Nucleus accumbens (tissue), 56 donors: ENCODE data around the gene JPH3.
A peak's percentile ranks its signal among the peaks of the same experiment; 100 is the strongest.

ENCODE experiments used
- DNase-seq, 56 donors: peaks; one replicate each; lab custom pipeline; 2025; lab: John Stamatoyannopoulos, UW

JPH3 gene

DNA sequence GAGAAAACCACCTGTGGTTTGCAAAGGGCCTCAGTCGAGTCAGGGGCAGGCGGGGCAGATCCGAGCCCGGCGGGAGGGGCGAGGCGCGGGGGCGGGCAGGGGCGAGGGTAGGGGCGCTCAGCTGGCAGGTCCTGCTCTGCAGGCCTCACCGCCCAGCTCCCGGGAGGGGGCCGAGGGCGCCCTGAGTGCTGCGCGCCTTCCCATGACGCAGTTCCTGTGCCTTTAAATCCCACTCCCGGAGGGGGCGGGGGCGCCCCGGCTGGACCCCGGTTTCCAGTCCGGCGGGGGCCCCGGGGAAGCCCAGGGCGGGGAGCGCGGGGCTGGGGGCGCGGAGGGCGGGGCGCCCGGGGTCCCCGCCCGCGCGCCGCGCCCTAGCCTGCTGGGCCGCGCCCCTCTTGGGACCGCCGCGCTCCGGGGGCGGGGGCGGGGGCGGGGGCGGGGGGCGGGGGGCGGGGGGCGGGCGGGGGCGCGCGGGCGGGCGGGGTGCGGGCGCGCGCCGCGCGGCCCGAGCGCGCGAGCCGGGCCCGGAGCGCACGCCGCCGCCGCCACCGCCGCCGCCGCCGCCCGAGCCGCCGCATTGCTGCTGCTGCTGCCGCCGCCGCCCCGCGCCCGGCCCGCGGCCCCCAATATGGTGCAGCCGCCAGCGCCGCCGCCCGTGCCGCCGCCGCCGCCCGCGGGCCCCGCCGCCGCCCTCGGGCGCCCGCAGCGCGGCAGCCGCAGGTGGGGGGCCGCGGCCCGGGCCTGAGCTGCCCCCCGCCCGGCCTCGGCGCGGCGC, at the start of gene JPH3:
JPH3 (plus strand) TSS at position 508 of the 775 bp plus-strand sequence. CDS start 639 bp downstream, outside the sequence.
- DNase-seq: peak in 15 of 56 donors; percentile 8 to 55 (median 22)

DNA sequence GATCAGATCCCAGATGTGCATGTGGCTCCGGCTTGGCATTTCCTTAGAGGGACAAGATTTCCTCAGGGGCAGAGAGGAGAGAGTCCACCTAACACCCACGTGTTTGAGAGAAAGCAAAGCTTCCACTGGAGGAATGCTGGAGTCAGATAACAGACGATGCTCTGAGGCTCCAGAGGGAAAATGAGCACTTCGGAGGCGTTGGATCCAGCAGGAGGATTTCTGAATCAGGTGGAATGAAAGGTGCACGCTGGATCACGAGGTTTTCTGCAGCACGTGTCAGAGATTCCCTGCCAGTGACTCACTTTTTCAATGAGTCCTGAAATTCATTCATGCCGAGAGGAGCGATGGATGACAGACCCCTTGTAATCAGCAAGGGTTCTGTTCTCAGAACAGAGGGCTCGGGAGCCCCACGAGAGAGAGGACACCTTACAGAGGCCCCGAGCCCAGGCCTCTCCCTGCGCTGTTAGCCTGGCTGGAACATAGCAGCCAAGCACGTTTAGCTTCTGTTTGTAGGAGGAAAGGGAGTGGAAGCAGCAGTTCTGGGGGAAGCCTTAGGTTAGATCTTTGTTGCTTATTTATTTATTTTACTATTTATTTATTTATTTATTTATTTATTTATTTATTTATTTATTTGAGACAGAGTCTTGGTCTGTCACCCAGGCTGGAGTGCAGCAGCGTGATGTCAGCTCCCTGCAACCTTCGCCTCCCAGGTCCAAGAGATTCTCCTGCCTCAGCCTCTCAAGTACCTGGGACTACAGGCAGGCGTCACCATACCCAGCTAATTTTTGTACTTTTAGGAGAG, 49.3 kb upstream of the JPH3 start:
- peak in 35 of 56 donors; percentile 2 to 78 (median 32) for DNase-seq

DNA sequence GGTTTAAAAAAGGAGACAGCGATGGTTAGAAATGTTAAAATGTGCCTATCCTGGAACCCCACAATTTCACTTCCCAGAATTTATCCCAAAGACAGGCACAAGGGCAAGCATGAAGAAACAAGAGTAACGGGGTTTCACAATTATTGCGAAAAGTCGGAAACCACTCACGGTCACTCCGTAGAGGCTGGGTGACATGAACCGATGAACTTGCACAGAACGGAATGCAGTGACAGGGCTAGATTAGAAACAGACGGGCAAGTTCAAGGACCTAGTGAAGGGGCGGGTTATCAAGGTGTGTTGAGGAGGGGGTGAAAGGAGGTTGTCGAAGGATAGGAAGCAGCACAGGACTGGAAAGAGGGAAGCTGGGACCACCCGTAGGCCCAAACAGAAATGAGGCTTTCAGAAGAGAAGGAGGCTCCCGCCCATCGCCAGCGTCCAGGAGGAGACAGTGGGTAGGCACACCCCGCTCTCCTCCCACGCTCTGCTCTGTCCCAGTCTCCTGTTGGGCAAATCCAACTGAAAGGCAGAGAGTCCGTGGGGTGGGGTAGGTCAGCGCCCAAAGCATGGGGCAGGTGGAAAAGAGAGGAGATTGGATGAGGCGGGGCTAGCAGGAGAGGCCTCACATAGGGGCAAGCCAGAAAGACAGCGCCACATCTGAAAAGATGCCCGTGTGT, 47.4 kb upstream of the JPH3 start:
- DNase-seq: no peak

DNA sequence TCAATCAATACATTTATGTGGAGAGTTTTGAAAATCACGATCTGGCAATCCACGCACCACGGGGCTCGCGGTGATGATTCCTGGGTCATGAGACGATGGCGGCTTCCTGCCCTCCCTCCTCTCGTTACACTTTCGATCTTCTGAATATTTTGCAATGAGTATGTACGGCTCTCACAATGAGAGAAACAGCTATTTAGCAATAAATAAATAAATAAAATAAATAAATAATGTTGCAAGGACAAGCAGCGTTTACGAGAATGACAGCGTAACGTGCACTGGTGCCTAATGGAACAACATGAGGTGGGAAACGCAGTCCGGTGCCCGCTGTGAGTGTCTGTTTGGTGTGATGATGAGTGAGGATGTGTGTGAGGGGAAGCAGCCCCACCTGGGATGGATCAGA, 46.7 kb upstream of the JPH3 start:
- no peak for DNase-seq

DNA sequence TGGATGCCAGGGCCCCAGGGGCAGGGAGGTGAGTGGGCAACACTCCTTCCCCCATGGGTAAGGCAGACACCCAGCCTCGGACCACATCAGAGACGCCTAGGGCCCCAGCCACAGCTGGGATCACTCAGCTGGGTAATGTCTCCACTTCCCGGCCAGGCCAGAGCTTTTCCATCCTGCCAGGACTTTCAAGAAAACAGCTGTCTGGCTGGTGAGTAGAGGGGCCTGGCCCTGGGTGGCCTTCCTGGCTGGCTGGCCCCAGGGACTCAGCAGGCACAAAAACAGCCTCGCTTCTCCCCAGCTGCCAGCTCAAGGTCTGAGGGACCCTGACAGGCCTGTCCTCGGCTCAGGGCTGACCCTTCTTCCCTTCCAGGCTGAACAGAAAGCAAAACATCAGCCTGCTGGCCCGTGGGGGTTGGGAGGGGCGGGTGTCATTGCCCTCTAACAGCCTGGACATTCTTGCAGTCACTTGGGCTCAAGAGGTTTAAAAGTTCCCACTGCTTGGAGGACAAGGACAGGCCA, 45.3 kb upstream of the JPH3 start:
- no peak for DNase-seq

DNA sequence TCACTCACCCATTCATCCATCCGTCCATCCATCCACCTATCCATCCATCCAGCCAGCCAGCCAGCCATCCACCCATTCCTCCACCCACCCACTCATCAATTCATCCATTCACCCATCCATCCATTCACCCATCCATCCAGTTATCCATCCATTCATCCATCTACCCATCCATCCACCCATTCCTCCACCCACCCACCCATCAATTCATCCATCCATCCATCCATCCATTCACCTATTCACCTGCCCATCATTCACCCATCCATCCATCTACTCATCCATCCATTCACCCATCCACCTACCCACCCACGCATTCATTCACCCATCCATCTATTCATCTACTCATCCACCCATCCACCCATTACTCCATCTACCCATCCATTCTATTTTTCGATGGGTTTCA, 43.6 kb upstream of the JPH3 start:
- no peak for DNase-seq

DNA sequence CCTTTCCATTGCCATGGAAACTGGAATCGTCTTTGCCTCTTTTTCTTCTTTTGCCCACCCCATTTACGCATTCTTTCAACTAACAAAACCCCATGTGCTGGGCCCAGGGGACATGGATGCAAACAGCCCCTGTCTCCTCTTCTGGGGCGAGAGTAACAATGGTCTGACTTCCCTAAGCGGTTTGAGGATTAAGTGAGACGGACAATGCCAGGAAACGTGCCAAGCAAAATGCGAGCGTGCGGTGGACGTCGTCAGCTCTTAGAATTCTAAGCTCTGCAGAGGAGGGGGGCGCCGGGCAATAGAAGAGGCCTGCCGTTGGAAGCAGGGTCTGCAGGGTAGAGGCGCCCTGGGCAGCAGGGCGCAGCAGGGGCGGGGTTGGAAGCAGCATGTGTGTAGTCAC, 42.4 kb upstream of the JPH3 start:
- DNase-seq: no peak

DNA sequence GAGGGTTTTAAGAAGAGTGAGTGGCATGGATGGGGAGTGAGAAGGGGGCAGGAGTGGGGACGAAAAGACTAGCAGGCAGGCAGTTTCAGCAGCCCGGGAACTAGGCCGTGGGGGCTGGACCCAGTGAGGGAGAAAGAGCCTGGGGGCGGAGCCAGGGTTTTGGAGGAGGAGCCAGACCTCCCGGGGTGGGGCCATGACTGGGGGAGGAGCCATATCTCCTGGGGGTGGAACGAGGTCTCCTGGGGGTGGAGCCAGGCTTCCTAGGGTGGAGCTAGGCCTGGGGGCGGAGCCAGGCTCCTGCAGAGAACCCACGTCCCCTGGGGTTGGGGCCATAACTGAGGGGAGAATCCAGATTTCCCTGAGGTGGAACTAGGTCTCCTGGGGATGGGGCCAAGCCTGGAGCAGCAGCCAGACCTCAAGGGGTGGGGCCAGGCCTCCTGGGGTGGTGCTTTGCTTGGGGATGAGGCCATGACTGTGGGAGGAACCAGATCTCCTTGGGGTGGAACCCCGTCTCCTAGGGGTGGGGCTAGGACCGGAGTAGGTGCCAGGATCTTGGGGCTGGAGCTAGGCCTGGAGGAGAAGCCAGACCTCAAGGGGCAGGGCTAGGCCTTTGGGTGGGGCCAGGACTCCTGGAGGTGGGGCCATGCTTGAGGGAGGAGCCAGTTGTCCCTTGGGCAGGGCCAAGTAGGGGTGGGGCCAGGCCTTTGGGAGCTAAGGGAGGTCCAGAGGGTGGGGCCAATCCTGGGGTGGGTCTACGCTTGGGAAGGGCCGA, 41.7 kb upstream of the JPH3 start:
- DNase-seq: peak in 1 of 56 donors; percentile 27

DNA sequence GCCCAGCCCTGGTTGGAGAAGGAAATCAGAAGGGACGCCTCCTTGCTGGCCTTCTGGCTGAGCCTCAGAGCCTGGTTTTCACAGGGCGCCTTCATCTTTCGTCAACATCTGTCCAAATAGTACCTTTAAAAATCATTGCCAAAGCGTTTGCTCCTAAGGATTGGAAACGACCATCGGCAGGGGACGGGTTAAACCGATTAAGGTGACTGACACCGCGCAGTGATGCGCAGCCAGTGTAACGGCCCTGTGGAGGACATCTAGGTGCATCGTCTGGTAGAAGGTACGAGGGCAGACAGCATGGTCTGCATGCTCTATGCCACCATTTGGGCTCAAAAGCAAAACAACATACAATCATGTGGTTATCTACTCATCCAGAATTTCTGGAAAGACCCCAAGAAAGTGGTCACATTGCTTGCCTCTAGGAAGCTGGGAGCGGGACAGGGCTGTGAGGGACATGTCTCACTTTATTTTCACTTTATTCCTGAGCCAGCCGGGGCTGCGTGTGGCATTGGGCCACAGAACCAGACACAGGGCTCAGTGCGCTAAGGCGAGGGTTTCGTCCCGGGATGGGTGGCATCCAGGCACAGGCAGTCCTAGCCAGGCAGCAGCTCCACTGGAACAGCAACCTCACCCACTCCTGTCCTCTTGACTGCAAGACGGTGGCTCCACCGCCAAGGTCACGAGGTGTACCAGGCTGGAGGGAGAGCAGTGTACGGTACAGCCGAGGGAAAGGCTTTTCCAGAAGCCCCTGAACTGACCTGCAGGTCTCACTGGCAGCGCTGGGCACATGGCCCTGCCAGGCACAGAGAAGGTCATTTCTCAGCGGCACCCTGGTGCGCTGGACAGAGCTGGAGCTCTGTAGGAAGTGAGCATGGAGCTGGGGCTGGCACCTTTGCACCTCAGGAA, 40.9 kb upstream of the JPH3 start:
- DNase-seq: no peak

DNA sequence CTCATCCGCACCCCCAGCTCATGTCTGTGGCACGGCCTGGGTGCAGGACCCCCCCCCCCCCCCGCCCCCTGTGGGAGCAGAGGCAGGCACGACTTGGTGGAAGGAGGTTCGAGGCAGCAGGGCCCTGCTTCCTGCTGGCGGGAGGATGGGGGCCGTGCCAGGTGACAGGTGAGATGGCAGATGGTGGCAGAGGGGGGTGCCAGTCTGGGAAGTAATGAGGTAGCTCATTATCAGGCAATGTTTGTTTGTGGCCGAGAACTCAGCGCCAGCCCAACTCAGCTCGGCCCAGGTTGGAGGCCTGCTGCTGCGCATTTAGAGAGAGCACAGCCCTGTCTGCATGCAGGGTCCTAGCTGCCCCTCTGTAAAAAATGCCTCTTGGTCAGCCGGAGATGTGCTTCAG, 40.1 kb upstream of the JPH3 start:
- no peak for DNase-seq

DNA sequence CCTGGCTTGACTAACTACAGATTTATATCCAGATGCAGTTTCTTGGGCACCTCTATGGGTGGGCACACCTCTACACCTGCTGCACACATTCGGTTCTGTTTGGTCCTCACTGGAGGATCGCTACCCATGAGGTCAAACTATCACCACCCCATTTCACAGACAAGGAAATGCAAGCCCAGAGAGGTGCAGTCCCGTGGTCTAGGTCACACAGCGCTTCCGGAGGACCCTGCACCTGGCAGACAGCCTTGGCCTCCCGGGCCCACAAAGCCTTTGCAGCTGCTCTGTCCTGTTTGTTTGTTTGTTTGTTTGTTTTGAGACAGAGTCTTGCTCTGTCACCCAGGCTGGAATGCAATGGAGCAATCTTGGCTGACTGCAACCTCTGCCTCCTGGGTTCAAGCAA, 39.3 kb upstream of the JPH3 start:
- DNase-seq: no peak

DNA sequence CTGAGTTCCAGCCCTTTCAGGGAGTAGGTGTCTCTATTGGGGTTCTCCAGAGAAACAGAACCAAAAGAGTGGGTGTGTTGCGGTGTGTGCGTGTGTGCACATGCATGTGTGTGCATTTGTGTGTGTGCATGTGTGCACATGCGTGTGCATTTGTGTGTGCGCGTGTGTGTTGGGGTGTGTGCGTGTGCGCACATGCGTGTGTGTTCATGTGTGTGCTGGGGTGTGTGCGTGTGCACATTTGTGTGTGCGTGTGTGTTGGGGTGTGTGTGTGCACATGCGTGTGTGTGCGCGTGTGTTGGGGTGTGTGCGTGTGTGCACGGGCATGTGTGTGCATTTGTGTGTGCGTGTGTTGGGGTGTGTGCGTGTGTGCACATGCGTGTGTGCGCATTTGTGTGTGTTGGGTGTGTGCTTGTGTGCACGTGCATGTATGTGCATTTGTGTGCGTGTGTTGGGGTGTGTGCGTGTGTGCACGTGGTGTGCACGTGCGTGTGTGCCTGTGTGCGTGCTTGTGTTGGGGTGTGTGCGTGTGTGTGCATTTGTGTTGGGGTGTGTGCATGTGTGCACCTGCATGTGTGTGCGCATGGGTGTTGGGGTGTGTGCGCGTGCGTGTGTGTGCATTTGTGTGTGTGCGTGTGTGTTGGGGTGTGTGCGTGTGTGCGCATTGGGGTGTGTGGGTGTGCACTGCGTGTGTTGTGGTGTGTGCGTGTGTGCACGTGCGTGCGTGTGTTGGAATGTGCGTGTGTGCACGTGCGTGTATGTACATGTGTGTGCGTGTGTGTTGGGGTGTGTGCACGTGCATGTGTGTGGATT, 38.4 kb upstream of the JPH3 start:
- no peak for DNase-seq

DNA sequence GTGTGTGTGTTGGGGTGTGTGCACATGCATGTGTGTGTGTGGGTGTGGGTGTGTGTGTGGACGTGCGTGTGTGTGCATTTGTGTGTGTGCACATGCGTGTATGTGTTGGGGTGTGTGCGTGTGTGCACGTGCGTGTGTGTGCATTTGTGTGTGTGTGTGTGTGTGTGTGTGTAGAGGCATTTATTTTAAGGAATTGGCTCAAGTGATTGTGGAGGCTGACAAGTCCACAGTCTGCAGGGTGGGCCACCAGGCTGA, 37.9 kb upstream of the JPH3 start:
- DNase-seq: no peak

DNA sequence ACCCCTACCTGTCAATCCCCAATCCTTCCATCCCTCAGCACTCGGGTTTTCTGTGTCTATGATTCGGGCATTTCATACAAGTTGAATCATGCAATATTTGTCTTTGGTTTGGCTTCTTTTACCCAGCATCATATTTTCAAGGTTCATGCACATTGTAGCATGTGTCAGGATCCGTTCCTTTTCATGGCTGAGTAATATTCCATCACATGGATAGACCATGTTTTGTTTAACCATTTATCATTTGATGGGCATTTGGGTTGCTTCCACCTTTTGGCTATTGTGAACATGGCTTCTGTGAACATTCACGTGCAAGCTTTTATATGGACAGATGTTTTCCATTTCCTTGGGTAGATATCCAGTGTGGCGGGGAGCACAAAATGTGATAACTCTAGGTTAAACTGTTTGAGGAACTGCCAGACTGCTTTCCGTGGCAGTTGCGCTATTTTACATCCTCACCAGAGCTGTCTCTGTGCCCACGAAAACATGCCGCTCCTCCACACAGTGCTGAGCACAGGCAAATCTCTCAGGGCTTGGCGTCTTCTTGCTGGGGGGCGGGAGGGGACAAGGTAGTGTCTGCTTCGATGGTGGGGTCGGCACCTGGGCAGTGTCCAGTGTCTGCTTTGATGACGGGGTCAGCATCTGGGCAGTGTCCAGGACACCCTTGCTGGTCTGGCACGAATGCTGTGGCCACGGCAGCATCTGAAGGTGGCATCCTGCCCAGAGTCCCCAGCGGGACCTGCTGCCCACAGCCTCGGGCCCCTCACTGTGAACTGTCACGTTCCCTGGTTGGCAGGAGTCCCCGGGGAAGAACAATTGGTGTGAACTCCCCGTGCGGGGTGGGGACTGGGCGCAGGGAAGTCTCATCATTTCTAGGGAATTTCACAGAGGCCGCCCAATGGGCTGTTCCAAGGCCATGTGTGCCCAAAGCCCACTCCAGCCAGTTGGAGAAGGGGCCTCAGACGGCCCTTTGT, 32.4 kb upstream of the JPH3 start:
- peak in 2 of 56 donors; percentile 7 to 17 for DNase-seq

DNA sequence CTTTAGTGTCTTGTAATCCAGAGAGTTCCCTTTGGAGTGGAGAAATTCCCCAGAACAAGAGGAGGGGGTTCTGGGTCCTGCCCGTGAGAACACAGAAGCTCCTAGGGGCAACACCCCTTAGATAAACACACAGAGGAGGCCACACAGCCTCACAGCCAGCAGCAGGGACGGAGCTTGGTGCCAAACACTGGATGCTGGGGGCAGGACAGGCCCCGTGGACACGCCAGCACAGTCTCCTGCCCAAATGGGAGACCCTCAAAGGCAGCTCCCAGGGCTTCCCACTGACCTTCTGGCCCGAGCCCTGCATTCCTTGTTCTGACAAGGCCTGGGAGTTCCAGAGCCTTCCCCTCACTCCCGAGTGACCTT, 31.8 kb upstream of the JPH3 start:
- DNase-seq: no peak

DNA sequence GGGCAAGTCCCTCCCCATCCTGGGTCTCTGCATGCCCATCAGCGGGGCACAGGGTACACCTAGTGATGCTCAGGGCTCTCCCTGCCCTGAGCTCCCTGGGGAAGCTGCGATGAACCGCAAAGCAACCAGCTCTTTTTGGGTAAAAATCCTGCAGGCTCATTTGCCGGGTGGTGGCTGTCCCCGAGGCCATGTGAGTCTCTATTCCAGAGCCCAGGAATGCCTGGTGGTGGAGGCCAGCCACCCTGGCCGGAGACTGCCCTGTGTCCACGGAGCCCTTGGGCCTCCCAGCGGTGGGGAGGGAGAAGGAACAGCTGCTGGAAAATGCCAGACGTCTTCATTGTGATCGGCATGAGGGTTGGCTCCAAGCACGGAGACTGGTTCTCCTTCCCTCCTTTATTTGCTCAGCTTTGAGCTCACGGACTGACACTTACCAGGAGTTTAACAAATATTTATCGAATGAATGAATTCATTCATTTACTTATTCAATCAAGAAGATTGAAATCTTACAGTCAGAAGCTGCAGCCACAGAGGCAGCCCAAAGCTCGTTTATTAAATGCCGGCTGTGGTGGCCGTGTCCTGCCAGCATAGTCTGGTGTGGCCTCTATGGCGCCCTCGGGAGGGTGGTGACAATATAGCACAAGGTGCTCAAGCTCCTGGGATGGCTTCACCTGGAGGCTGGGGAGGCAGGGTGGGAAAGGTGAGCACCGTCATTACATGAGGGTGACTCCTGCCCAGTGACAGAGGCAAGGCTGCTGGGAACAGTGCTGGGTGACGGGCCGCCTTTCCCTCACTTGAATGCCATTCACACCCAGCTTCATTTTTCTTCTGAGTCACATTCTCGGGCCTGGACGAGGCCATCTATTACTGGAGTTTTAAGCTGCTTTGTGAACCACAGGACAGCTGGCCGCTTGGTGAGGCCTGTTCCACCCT, 31.1 kb upstream of the JPH3 start:
- DNase-seq: peak in 6 of 56 donors; percentile 5 to 44 (median 11)
